Effector CD8-positive, alpha-beta T cell (primary cell): Measurements from ENCODE around the gene ZNF141.
"Not testable (repeated sequence)": the region's sequence is repeated elsewhere in the genome, so short reads cannot be mapped to it uniquely, and the experiment has no call there.

Experiments used
- DNase-seq: peaks from one replicate; lab custom pipeline; 2025; lab: John Stamatoyannopoulos, UW

The ZNF141 gene

GRCh38 chr4:385934-386707 is 48.5 kb downstream of the ZNF141 start:
- DNase-seq: no peak

GRCh38 chr4:386708-387105 is 49.1 kb downstream of the ZNF141 start:
- DNase-seq: no peak

- DNase-seq: no peak
These were observed 66.4 kb downstream of the ZNF141 start for GRCh38 chr4:404006-404405.

GRCh38 chr4:408321-408720 is 70.7 kb downstream of the ZNF141 start:
- DNase-seq: not testable (repeated sequence)

- no peak for DNase-seq
These were observed 85.0 kb downstream of the ZNF141 start for GRCh38 chr4:422587-422986.
